GM13976 (cell line): Measurements from ENCODE around the gene RRAGD.

Experiments used
- DNase-seq: peaks from one replicate; pipeline ENCODE4 v3.0.0; 2012; ENCODE audit warnings: low spot score
- CTCF ChIP-seq: IDR thresholded peaks from 2 replicates; pipeline ENCODE4 v1.5.1; 2012; ENCODE audit warnings: borderline replicate concordance, mild to moderate bottlenecking; ENCODE audit not compliant: insufficient read depth; ENCODE audit errors: extremely low read depth, missing control alignments, control extremely low read depth
- in situ Hi-C: fragments of 300-500 bp; cut with MboI; formaldehyde crosslinking; loops from one replicate; pipeline ENCODE4 v1.12.0; 2022; ENCODE audit warnings: low sequenced_read_pairs, mixed read lengths, inconsistent platforms; ENCODE audit not compliant: unreplicated experiment

The RRAGD gene

GRCh38 chr6:89415185-89415584 lies 3.1 kb upstream of the RRAGD start:
- no peak for TF ChIP-seq CTCF
- in situ Hi-C loops, result no loop called here

GRCh38 chr6:89414215-89414614 lies 2.1 kb upstream of the RRAGD start:
- in situ Hi-C loops, result no loop called here
- DNase-seq, result no peak
- TF ChIP-seq CTCF, result no peak

More at GRCh38 chr6:89415185-89415584, 3.1 kb upstream of the RRAGD start:
- DNase-seq, result no peak

GRCh38 chr6:89413006-89413400 lies 930 bp upstream of the RRAGD start:
- DNase-seq, result no peak
- no peak for TF ChIP-seq CTCF
- in situ Hi-C loops, result no loop called here

- TF ChIP-seq CTCF, result no peak
- in situ Hi-C loops, result no loop called here
- DNase-seq, result peak; percentile 75
Observed at GRCh38 chr6:89411145-89412070, 665 bp downstream of the RRAGD start.

- DNase-seq, result no peak
- TF ChIP-seq CTCF, result no peak
- in situ Hi-C loops, result no loop called here
Observed at GRCh38 chr6:89410788-89411144, 1.3 kb downstream of the RRAGD start.

GRCh38 chr6:89410231-89410761 lies 1.8 kb downstream of the RRAGD start:
- in situ Hi-C loops, result no loop called here
- no peak for TF ChIP-seq CTCF
- no peak for DNase-seq
